Measurements from ENCODE around the gene FGF11.
A peak's percentile ranks its signal among the peaks of the same experiment; 100 is the strongest.

FGF11 gene

DNA sequence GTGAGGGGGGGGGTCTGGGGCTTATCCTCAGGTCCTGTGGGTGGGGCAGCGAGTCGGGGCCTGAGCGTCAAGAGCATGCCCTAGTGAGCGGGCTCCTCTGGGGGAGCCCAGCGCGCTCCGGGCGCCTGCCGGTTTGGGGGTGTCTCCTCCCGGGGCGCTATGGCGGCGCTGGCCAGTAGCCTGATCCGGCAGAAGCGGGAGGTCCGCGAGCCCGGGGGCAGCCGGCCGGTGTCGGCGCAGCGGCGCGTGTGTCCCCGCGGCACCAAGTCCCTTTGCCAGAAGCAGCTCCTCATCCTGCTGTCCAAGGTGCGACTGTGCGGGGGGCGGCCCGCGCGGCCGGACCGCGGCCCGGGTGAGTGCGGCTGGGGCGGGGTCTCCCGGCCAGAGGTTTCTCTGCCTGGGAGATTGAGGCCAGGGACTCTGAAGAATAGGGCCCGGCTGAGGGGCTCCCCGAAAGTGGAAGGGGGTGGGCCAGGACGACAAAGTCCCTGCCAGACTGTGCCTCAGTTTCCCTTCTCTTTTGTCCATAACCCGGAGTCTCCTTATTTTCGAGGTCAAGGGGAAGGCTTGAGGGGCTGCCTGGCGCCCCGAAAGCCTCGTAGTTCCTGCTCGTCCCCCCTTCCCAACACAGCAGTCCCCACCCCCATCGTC lies at the start of gene FGF11:
Gene FGF11 (plus strand): TSS at position 51 of the 651 bp plus-strand sequence. CDS start 109 bp downstream, at position 160.
- no peak for DNase-seq

DNA sequence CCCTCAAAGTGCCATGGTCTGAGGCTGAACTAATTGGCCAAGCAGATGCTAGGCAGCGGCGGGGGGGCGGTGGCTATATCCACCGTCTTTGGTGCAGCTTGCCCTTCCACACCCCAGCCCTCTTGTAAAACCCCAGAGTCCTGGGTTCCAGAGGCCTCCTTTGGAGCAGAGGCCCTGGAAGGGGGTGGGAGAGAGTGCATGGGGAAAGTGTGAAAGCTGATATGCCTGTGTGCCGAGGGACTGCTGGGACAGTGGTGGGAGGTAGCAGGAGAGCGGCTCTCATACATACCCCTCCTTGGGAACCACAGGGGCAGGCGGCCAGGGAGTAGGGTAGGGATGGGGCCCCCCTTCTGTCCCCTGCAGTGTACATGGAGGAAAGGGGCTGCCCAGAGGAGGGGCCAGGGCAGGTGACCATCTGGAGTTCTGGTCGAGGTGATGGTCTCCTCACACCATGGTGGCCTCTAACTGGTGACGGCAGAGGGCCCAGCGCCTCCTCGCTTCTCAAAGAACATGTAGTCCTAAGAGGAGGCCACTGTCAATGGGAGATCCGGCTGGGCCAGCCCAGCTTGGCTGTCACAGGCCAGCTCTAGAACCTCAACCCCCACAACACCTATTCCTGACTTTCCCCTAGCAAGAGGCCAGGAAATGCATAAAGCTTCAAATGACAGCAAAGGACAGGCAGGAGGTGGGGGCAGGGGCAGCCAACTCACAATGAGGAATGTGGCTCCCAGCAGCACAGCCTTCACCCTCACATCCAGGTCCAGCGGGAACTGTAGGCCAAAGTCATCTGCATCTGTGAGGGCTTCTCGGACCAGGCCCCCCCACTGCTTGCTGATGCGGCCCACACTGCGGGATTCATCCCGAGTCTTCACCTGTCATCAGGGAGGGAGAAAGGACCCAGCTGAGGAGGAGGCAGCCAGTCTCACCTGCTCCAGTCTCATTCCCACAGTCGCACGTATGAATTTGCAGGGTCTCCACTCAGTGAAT lies 49.1 kb upstream of the FGF11 start:
- DNase-seq: no peak

DNA sequence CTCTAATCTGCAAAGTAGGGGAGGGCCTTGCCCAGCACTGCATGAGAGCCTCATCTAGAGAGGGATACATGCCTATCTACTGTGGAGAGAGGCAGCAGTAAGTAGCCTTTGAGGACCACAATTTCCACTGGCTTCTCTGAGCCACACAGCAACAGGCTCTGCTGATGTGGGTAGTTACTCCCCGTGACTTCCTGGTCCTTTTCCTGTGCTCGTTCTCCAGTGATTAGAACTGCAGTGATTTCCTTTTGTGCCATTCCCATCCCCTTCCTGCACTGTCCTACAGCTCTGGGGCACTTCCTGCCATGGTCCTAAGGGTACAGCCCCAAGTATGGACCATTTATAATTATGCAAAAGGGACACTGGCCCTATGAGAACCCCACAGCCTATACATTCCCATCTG lies 48.0 kb upstream of the FGF11 start:
- no peak for DNase-seq

DNA sequence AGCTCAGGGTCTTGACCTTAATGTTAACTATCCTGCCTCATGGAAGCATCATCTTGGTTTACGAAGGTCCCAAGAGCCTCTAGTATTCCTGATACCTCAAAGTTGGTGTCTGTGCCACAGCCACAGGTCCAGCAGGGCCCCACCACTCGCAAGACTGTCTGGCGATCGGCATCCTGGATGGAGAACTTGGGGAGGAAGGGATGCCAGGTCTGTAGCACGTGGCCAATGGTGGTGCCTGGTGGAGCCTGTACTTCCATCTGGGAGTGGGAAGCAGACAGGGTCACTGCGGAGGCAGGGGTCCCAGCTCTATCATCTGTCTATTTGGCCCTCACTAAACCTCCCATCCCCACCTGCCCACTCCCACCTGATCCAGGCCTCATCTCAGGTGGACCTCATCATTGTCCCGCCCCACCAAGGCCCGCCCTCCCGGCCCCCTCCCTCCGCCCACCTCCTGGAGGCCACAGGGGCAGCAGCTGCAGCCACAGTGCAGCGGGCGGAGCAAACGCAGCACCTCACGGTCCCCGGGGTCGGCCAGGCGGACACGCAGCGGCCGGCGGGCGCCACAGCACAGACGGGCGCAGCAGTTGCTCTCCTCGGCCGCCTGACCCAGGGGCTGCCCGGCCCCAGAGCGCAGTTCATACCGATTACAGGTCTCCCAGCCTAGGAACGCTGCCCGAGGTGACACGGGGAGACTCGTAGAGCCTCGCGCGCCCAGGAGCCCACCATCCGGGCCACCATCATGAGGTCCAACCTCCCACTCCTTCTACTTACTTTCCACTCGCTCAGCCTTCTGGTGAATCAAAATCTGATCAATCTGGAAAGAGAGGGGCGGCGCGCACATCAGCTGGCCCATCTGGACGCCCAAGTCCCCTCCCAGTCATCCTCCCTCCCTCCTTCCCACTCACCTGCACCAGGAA lies 46.4 kb upstream of the FGF11 start:
- no peak for DNase-seq

DNA sequence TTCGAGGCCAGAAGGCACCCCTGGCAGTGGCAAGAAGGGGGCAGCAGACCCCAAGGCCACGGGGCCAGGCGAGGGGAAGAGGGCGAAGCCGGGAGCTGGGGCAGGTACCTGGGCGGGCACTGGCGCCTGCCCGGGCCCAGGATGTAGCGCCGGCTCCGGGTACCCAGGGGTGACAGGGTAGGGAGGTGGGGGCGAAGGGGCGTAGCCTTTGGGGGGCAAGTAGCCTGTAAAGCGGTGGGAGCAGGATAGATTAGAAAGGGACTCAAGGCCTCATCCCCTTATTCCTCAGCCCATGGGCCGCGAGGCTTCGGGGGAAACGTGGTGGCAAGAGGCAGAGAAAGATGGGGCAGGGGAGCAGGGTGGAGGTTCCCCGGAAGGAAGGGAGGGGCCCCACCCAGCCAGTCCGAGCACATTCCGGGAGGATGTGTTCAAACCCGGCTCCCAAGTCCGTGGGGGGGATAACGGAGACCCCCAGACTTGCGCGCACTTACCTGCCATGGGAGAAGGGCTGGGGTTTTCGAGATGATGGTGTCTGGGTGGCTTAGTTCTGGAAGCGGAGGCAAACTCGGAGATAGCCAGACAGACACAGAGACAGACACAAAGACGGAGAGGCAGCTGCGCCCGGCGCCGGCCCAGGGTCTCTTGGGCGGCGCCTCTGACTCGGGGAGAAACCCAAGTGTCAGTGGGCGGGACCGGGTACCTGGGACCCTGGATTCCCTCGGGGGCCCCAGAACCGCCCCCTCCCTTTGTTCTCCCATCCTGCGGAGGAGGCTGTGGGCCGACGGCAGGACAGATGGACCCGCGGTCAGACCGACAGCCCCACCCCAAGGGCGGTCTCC lies 45.5 kb upstream of the FGF11 start:
- no peak for DNase-seq

DNA sequence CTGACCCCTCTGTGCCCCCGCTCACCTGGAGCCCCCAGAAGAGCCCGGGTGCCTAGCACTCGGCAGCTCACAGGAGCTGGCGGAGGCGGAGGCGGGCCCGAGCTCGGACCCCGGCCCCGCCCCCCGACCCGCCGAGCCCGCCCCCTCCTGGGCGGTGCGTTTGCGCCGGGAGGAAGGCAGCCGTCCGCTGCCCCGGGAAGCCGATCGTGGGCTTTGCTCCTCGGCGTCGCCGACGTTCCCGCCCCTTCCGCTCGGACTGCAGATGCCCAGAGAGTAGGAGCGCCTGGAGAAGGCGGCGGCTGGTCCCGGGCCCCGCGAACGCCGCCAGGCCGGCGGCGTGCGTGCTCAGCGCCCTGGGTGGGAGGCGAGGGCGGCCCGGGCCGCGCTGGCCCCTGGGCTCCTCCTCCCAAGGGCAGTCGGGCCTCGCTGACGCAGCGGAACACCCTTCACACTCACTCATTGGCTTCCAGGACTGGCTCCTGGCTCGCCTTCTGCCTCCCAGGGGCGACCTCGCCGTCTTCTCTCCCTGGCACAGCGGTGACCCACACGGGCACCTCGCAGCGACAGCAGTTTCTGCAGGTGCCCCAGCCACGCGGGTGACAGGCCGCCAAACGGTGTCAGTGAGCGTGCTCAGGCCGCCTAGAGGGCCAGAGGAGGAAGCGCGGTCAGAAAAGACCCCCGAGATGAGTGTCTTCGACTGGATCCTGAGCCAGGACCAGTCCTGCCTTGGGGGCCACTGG lies 44.7 kb upstream of the FGF11 start, which contains the start of gene PLSCR3:
Gene PLSCR3 (minus strand): TSS at position 74 of the 740 bp plus-strand sequence. CDS start 415 bp downstream, outside the sequence.
- peak; percentile 24 for DNase-seq

DNA sequence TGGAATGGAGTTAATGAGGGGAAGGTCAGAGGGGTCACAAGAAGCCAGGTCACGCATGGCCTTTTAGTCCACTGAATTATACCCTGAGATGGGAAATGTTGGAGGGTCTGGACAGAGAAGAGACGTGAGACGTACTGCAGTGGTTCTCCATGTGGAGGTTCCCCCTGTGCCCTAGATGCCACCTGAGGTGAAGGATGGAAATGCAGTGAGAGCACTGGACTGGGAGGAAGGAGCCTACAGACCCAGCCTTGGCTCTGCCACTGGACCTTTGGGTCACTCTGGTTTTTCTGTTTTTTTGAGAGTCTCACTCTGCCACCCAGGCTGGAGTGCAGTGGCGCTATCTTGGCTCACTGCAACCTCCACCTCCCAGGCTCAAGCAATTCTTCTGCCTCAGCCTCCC lies 43.2 kb upstream of the FGF11 start:
- no peak for DNase-seq

DNA sequence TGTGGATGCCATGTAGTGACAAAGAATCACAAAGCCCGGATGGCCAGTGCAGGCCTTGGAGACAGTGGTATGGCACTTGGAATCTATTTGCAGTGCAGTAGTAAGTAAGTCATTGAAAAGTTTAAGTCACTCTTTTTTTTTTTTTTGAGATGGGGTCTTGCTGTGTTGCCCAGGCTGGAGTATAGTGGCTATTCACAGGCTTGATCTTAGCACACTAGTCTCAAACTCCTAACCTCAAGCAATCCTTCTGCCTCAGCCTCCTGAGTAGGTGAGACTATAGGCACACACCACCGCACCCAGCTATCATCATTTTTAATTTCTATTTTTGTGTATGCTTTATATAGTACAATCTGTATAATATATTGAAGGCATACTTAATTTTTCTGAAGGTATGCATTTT lies 40.7 kb upstream of the FGF11 start:
- DNase-seq: no peak

DNA sequence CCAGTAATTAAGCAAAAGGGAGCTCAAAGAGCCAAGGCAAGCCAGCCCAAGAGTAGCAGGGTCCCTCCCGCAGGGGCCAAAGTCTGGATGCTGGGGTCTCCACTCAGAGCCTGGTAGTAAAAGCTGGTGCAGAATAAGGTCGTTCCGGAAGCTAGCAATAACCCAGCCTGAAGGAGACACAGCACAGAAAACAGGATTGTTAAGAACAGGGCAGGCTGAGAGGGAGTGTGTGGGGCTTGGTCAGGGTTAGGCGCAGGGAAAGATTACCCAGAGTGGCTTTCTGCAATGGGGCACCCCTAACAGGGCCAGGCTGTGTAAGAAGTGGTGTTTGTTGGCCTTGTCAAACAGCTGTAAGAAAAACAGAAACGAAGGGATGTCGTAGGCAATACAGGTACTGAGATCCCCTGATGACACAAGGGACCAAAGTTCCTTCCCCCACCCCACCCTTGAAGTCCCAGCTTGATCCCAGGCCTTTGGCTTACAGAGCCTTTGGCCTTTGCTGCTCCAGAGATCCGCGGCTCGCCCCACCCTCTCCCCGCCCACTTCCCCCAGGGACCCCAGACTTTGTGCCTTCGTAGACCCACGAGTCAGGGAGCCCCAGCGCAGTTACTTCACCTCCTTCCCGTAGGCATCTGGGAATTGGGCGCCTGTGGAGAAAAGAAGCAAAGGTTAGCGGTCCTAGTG lies 36.1 kb upstream of the FGF11 start:
- DNase-seq: no peak

DNA sequence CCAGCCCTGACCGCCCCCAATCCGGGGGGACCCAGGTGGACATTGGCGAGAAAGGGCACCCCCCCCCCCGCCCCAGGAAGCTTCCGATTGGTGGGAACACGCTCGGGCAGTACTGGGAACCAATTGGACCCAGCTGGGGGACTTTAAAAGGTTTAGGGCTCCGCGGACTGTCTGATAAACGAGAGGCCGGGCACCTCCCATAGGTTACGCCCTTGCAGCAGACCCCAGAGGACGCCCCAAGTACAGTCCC lies 35.7 kb upstream of the FGF11 start:
- DNase-seq: no peak

DNA sequence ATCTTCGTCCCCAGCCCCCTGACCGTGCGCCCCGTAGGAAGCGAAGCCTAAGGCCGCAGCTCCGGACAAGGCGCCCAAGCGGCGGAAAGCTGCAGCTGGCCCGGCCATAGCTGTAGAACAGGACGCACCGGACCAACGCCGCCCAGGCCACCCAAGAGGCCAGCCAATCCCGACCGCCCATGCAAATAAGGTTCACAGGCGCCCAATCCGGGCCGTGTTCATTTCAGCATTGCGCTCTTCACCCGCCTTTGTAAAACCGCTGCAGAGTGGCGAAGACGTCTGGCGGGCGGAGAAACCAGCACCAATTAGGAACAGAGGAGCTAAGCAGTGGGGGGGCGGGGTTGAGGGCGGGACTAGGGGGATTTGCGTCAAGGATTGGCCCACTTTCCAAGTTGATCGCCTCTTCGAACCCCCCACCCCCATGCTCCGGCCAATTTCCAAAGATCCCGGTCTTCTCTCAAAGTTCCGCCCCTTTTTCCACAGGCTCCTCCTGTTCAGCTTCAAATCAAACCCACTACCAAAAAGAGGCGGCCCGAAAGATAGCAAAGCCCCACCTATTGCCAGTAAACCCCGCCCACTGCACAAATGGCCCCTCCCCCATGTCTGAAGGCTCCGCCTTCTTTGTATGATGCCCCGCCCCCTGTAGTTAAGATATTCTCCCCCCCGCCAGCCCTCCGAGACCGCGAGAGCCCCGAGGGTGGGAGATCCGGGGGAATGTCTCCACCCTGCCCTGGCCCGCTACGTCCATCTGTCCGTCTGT lies 35.2 kb upstream of the FGF11 start, which contains the start of gene TMEM256:
Gene TMEM256 (minus strand): TSS at position 121 of the 760 bp plus-strand sequence. CDS start 13 bp downstream, at position 108.
- DNase-seq: peak; percentile 95

DNA sequence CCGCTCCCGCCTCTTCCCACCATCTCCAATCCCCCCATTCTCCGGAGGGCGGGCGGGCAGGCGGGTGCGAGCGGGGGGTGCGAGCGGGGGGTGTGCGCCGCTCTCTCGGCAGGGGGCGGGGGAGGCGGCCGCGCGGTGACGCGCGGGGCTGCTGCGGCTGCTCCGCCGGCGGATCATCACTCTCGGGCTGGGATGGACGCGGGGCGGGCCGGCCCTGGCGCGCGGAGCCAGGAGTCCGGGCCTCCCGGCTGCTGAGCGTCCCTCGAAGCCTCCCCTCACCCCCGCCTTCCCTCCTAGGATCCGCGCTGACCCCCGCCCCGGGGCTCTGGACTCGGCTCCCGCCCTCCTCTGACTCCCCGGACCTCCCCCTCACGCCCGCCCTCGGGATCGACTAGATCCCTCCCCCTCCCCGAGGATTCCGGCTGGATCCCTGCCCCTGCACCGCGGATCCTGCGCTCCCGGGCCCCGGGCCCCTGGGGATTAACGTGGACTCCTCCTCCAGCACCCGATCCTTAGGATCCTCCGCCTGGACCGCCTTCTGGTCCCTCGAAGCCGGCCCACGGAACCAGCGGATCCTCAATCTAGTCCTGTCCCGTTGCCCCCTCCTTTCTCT lies 34.5 kb upstream of the FGF11 start:
- DNase-seq: no peak

DNA sequence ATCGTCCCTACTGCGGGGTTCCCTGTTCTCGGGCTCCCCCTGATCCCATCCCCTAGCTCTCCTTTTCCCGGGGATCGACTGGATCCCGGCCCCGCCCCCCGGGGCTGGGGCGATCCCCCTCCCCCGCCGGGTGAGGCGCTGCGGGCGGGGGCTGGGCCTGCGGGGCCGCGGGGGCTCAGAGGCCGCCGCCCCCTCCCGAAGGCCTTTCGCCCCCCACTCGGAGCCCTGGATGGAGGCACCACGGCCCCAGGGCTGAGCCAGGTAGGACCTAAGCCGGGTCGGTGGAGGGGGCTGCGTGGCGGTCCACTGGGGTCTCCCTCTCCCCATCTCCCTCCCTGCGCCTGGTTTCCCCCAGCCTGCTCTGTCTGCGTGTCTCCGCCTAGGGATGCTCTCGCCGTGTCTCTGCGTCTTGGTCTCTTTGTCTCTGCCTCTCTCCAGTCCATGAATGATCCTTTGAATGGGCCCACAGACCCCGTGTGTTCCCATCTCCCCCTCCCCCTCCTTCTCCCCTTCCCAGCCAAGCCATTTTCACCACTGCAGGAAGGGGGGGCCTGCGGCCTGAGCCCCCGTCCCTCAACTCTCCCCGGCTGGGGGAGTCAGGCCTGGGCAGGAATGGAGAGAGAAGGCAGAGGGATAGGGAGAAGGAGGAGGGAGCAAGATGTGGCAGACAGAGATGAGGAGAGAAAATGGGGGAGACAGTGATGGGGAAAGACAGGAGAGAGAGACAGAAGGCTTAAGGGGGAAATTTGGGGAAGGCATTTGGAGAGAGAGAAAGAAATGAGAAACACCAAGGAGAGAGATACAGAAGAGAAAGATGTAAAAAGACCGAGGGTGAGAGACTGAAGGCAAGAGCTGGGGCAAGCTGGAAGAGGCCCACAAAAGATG lies 33.7 kb upstream of the FGF11 start:
- DNase-seq: no peak

DNA sequence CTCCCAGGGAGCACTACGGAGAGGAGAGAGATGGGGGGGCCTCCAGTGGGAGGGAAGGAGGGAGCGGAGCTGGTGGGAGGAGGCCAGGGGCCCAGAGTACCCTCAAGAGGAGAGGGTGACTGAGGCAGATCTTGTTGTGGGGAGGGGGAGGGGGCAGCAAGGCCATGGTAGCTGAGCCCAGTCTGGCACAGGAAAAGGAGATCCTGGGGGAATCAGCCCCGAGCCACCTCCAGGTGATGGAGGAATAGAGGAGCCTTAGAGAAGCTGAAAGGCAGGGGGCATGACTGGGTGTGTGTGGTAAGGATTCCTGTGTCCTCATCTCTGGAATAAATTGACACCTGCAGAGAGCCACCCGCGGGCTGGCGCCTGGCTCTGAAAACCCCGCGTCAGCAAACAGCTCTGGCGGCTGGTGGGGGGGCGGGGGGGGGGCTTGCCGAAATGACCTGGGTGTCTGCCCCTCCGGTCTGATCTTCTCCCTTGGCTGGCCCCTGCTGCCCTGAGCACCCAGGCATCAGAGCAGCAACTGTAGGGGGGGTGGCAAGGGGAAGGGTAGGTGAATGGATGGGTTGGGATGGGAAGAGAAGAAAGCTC lies 33.0 kb upstream of the FGF11 start:
- DNase-seq: no peak

DNA sequence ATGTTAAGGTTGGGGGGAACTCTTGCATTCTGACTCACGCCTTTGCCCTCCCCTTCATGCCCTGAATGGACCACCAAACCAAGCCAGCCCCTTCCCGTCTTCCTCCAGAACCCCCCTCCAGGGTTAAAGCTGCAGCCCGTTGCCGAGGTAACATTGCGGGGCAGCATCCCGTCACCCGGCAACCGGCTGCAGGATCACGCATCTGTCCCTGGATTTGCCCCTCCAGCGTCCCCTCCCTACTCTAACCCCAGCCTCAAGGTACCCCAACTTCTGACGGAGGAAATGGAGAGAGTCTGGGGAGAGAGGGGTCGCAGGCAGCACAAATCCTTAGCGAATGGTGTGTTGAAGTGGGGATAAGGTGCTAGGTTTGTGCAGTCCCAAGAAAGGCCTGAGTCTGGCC lies 32.2 kb upstream of the FGF11 start:
- no peak for DNase-seq

DNA sequence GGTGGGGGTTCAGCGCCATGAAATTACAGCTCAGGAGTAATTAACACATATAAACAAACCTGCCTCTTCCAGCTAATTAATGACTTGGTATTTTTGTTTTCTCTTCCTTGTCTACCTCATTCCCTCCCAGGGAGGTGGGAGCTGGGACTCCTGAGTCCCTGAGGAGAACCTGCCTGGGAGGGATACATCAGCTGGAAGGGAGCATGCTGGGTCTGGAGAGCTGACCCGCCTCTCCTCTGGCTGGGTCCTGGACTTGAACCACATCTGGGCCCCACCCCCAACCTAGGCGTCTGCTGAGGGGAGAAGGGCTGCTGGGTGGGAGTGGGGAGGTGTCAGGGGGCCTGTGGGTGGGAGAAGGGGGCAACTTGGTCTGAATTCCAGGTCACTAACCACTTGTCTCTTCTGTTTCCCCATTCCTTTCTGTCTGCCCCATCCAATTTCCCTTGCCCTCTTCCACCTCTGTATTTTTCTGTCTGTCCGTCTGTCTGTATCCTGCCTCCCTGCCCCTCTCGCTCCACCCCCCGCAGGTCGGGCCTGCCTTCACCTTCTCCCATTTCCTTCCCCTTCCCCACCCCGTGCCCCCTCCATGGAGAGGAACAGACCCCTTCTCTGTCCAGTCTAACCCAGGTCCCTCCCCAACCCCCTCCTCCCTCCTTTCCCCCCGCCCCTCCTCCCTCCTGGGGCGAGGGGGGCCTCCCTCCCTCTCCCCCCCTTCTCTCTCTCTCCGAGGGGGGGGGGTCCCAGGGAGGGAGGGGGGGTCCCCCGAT lies 31.6 kb upstream of the FGF11 start, which contains the start of gene NLGN2:
Gene NLGN2 (plus strand): TSS at position 361 of the 767 bp plus-strand sequence. CDS start 411 bp downstream, outside the sequence.
- DNase-seq: no peak

DNA sequence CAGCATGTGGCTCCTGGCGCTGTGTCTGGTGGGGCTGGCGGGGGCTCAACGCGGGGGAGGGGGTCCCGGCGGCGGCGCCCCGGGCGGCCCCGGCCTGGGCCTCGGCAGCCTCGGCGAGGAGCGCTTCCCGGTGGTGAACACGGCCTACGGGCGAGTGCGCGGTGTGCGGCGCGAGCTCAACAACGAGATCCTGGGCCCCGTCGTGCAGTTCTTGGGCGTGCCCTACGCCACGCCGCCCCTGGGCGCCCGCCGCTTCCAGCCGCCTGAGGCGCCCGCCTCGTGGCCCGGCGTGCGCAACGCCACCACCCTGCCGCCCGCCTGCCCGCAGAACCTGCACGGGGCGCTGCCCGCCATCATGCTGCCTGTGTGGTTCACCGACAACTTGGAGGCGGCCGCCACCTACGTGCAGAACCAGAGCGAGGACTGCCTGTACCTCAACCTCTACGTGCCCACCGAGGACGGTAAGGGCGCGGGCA lies 31.0 kb upstream of the FGF11 start:
- DNase-seq: no peak

Data from DMS153 (cell line).